Measurements from ENCODE around the gene A3GALT2.

The A3GALT2 gene

DNA sequence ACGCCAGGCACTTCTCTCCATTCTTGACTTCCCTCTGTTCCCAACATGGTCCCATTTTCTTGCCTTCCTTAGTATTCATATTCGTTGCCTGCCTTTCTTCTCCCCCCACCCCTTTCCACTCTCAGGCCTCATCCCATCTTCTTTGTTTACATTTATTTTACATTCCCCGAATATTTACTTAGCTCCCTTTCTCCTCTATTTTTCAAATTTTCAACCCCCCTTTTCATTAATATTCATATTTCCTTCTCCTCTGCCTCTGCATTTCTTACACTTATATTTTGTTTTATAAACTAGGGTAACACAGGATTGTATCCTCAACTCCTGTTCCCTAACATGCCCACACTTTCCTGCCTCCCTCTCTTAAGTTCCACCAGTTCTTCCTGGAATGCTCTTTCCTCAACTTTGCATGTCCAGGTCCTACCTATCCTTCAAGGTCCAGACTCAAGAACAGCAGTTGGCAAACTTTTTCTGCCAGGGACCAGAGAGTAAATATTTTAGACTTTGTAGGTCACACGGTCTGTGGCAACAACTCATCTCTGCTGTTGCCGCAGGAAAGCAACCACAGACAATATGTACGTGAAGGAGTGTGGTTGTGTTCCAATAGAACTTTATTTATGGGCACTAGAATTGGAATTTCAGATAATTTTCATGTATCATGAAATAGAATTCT, 29.8 kb upstream of the A3GALT2 start:
- DNase-seq (ENCODE audit: low read depth), result no peak

DNA sequence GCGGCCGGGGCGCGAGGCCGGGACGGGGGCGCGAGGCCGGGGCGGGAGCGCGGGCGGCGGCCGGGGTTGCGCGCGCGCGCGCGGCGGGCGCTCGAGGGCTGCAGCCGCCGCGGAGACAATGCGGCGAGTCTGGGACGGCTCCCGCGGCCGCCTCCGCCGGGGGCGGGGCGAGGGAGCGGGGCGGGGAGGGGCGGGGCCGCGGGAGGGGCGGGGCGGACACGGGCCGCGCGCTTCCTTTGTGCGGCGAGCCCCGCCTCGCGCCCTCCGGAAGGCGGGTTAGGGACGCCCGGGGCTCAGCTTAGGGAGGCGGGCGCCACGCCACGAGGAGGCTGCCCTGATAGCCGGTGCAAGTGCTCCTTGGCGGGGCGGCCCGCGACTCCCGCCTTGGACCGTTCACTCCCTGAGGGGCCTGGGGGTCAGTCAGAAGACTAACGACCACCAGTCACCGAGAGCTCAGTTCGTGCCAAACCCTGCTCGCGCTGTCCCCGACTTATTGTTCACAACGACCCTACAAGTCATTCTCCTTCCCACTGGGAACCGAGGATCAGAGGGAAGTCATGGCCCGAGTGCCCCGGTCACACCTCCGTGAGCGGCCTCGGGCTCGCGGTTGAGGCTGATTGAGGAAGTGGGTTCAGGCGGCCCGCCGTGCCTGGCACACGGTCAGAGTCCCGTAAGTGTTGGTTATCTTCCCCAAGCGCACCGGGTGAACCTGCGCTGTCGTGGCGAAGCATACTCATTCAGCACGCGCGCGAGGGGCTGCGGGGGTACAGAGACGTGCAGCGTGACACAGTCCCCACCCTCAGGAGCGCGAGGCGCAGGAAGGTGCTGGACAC, 29.1 kb upstream of the A3GALT2 start:
- DNase-seq (ENCODE audit: low read depth), result peak; percentile 62

DNA sequence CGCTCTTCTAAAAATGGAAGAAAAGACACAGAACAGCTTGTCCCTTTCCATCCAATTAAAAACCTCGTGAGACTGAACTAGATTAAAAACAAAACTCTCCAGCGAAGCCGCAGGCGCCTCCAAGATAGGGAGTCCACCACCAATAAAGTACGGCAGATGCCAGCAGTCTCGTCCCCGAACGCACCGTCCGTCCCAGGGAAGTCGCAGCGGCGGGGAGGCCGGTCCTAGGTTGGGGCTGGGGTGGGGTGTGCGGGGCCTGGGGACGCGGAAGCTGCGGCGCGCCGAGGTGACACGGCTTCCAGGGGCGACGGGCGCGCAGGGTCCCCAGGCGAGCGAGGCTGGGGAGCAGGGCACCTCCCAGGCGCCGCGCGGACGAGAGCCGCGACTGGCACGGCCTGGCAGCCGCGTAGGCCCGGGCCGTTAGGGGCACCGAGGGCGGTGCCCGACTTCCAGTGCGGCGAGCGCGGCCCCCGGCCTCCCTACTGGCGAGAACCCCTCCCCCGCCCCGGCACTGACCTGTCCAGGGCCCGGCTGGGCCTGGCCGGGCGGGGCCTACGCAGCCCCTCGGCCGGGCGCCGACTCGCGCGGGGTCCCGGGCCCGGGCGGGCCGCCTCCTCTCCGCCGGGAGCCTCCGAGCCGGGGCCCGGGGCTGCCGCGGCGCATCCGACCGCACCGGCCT, 28.3 kb upstream of the A3GALT2 start:
- no peak for DNase-seq (ENCODE audit: low read depth)

- no peak for DNase-seq (ENCODE audit: low read depth)
Observed at GRCh38 chr1:33348676-33349080, 27.8 kb upstream of the A3GALT2 start.

DNA sequence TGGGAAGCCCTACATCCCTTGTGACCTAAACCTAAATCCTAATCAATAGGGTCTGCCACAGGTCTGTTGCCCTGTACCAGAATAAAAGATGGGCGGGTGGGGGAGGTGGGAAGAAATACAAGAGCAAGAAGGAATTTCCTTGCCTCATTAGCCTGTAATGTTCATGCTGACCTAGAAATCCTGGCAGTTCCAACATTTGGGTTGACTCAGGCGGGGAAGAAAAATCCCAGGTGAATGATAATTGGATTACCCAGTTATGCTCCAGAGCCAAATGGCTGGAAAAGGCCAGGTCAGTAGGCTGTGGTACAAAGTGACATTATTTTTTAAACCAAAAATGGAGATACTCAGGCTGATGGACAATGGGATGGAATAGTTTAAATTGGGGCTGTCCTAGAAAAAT, 27.3 kb upstream of the A3GALT2 start:
- no peak for DNase-seq (ENCODE audit: low read depth)

DNA sequence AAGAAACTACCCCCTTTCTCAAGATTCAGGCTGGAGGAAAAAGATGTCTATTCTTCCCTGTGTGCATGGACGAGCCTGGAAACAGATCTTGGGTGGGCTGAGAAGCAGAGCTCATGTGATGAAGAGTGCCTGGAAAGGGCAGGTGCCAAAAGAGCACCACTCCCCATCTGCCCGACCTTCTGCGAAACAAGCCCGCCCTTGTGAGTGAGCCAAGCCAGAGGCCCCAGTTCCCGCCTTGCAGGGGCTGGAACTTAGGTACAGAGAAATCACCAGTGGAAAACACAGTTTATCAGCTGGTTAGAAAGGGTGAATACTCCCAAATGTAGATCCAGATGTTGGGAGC, 26.7 kb upstream of the A3GALT2 start:
- DNase-seq (ENCODE audit: low read depth), result no peak

DNA sequence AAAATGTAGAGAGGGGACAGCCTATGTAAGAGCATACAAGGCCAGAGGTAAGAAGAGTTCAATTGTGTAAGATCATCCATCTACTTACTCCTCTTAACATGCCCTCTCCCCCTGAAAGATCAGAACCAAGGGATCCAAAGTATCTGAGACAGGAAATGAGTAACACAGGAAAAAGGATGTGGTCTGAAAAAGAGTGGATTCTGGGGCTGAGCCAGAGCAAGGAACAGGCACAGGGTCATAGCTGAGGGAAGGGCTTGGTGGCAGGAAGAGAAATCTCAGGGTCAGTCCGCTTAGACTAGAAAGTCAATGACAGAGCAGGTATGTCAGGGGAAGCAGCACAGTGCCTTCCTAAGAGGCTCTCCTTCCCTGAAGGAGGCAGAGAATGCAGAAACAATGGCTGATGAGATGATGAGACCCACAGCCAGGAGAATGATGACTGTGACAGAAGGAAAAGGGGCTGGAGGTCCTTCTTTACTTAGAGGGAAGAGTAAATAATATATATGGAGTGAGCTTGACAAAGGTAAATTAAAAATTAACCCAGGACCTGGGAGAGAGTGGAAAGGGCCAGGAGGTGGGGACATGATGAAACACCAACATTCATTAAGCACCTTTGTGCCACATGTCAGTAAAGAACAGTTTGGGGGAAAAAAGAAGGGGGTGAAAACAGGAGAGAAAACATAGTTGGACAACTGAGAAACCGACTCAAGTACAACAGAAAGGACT, 26.2 kb upstream of the A3GALT2 start:
- DNase-seq (ENCODE audit: low read depth), result peak; percentile 63

GRCh38 chr1:33346533-33346926, 25.6 kb upstream of the A3GALT2 start:
- DNase-seq (ENCODE audit: low read depth), result no peak

- no peak for DNase-seq (ENCODE audit: low read depth)
Observed at GRCh38 chr1:33344896-33345560, 24.1 kb upstream of the A3GALT2 start.

- no peak for DNase-seq (ENCODE audit: low read depth)
Observed at GRCh38 chr1:33343539-33343938, 22.6 kb upstream of the A3GALT2 start.

DNA sequence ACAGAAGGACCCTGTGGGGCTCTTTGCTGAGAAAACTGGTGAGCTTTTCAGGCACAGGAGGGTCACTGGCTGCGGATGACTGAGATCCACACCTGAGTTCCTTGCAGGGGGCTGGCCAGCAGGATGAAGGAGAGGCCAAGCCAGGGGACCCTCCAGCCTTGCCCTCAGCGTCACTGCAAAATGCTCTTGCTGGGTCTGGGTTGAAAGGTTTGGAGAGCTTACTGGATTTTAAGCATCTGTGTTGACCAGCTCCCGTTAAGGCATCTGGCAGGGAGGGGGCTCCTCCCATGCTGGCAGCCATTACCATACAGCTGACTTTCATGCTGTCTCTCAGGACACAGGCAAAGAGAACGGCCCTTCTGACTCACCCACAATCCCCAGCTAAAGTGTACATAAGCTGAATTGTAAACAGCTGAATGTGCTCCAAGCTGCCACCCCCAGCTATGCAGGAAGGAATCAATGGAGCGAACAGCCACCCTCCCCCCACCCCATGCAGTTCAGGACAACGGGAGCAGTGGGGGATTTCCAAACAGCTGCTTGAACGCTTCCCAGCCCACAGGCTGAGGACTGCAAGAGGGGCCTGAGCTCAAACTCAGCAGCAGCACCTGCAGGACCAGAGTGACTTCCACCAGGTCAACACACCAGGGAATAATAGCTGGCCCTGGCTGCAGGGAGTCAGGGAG, 21.3 kb upstream of the A3GALT2 start:
- DNase-seq (ENCODE audit: low read depth), result peak; percentile 97

DNA sequence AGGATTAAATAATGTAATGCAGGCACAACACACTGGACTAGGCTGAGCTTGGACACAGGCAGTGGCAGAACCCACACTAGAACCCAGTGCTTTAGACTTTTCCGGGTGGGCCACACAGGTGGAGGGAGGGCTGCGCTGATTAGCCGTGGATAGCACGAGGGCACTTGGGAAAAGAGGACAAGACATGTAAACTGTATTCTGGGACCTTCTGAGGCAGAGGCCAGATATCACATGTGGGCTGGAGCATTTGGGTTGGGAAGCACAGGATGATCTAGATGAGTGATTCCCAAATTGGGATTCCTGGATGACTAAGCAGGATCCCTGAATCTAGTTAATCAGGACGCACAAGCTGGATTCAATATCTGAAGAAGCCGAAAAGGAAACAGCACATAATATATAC, 20.3 kb upstream of the A3GALT2 start:
- DNase-seq (ENCODE audit: low read depth), result no peak

DNA sequence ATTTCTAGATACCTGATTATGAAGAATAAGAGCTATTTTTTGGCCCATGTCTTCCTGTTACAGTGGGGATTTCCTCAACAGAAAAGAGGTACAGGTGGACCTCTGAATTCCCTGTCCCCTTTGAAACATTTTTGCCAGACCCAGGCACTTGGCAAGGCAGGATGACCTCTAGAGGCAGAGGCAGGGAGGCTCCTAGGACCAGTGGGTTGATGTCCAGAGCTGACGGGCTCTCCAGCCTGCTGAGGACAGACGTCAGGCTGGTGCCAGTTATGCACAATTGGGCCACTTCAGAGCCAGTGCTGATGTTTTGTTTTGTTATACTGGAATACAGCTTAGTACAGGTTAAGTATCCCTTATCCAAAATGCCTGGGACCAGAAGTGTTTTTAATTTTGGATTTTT, 18.5 kb upstream of the A3GALT2 start:
- no peak for DNase-seq (ENCODE audit: low read depth)

DNA sequence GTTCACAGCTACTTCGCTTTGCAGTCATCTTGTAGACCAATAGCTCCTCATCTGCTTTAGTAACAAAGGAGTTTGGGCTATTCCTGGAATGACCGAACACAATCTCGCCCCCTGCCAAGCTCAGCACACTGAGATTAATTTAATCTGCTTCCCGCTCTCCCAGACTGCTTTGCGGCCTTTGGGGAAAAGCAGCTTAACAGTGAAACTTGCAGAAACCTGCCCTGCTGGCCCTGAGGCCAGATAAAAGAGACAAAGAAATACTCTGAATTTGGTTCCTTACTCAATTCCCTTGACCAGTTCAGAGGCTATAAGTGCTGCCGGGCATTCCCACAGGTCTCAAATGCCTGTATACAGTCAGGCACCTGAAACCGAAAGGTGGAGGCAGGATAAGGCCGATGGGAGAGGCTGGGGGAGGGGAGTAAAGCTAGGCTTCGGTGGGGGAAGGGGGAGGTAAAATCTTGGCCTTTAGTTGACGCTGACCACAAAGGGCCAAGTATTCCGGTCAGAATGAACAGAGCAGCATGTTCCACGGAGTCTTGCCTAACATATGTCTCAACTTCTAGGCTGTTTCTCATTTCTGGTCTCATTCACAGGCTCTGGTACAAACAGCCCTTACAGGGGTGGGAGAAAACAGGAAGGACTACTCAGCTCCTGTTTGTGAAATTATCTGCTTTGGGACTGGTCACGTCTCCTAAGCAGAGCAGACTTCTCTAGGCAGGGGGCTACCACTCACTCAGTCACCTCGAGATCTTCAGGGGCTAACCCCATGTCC, 17.7 kb upstream of the A3GALT2 start:
- peak; percentile 76 for DNase-seq (ENCODE audit: low read depth)

DNA sequence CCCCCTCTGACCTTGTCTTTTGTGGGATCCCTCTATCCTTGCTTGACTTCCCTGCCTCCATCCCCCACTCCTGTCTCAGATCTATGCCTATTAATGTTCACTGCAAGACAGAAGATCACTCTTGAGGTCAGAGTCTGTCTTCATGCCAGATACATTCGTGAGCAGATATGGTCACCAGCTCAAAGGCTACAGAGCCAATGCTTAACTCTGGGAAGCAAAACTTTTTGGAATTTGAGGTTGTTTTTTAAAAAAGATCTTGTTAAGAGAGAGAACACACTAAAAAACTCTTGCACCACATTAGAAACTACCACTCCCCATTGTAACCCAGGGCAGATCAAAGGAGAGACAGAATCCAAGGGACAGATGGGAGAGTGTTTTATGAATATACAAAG, 17.1 kb upstream of the A3GALT2 start:
- no peak for DNase-seq (ENCODE audit: low read depth)

GRCh38 chr1:33337441-33337840, 16.5 kb upstream of the A3GALT2 start:
- DNase-seq (ENCODE audit: low read depth), result no peak

DNA sequence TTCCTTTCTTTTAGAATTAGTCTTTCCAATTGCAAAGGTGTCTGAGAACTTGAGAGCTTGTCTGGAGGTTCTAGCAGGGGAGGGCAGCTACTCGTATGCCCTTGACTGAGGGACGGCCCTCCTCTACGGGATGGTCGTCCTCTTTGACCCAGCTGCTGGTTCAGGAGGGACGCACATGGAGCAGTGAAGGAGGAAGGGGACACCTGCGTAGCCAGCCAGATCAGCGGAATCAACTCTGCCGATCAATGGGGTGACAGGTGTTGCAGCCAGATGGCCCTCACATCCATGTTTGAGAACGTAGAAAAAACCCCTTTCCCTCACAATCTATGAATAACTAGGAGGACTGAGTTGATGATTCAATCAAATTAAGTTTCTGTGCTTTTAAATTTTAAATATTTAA, 15.7 kb upstream of the A3GALT2 start:
- DNase-seq (ENCODE audit: low read depth), result no peak

- DNase-seq (ENCODE audit: low read depth), result no peak
Observed at GRCh38 chr1:33335020-33335419, 14.1 kb upstream of the A3GALT2 start.

GRCh38 chr1:33334081-33334552, 13.2 kb upstream of the A3GALT2 start:
- no peak for DNase-seq (ENCODE audit: low read depth)

DNA sequence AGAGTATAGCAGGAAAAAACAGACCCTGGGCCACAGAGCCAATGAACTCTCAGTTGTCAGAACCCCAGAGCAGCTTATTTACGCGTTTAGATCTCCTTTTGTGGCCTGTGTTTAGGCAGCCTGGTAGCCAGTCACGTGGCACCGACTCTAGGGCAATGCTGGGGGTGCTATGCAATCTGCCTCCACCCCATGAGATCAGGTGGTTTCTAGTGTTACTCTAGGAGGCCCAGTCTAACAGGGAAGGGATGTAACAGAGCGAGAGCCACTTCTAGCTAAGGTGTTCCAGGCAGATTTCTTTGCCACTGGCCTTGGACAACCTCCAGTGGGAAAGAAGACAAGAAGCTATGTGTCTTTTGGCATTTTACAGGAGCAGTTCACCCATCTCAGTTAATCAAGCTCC, 12.0 kb upstream of the A3GALT2 start:
- no peak for DNase-seq (ENCODE audit: low read depth)
